ENCODE results near the gene ZNF266. TPM values are rescaled to one million over a fixed set of nuclear protein-coding genes. Genes with fewer than 3 reads are reported as not detected.

The ZNF266 gene
- polyA plus RNA-seq, 3 donors, result 5.1 to 33.3 (median 8.5) TPM

- Histone ChIP-seq H3K36me3 (replicated peaks in 1 of 2; ENCODE audit: control insufficient read depth in 1 of 2, insufficient read depth in 2 of 2, low read length in 2 of 2) (peaks cover 19% of the 10 kb centered on the region in 2 donors), H4K20me1 (ENCODE audit: insufficient read depth, low read length) (no peaks in the 10 kb centered on the region), H3K79me2 (ENCODE audit: insufficient read depth, low read length) (peaks cover 13% of the 10 kb centered on the region), H3K4me1 (ENCODE audit: control insufficient read depth in 1 of 2, insufficient read depth in 2 of 2, low read length in 2 of 2) (peaks cover 15 to 20% of the 10 kb centered on the region in 2 donors), H3K4me3 (replicated peaks in 1 of 3; ENCODE audit: low read depth in 2 of 3, low read length in 3 of 3) (peak overlapping the region in 1 of 3 experiments; percentile 93), H3K27ac (ENCODE audit: low read depth in 1 of 2, low read length in 2 of 2) (no peak overlapping the region), H3K9ac (ENCODE audit: insufficient read depth, low read length, poor library complexity, severe bottlenecking) (no peak overlapping the region), H3K9me3 (replicated peaks in 1 of 2; ENCODE audit: control insufficient read depth in 1 of 2, insufficient read depth in 1 of 2, low read length in 2 of 2) (peaks cover 18 to 23% of the 10 kb centered on the region in 2 donors), H3K27me3 (ENCODE audit: control insufficient read depth in 2 of 2, insufficient read depth in 2 of 2, low read length in 2 of 2) (no peaks in the 10 kb centered on the region), H3K4me2 (replicated peaks; ENCODE audit: extremely low read depth, low read length, poor library complexity, severe bottlenecking) (peak overlapping the region; percentile 79), H2AFZ (ENCODE audit: insufficient read depth, low read depth, low read length, poor library complexity, severe bottlenecking) (peak overlapping the region; percentile 100)
- Mint-ChIP-seq H3K27me3 (ENCODE audit: low read depth in 3 of 3) (peaks cover 0 to 2% (median 1%) of the 10 kb centered on the region in 3 donors), H3K9me3 (peaks cover 4 to 29% (median 21%) of the 10 kb centered on the region in 7 donors), H3K27ac (peak overlapping the region in 1 of 7 donors; percentile 35), H3K4me1 (peaks cover 17% of the 10 kb centered on the region), H3K36me3 (peaks cover 22 to 27% of the 10 kb centered on the region in 2 donors), H3K4me3 (no peak overlapping the region)
- WGBS (ENCODE audit: insufficient coverage), result 100% methylated on average over 3 of the region's 4 CpGs
- DNase-seq, result no peak
- TF ChIP-seq, protein P1, sequence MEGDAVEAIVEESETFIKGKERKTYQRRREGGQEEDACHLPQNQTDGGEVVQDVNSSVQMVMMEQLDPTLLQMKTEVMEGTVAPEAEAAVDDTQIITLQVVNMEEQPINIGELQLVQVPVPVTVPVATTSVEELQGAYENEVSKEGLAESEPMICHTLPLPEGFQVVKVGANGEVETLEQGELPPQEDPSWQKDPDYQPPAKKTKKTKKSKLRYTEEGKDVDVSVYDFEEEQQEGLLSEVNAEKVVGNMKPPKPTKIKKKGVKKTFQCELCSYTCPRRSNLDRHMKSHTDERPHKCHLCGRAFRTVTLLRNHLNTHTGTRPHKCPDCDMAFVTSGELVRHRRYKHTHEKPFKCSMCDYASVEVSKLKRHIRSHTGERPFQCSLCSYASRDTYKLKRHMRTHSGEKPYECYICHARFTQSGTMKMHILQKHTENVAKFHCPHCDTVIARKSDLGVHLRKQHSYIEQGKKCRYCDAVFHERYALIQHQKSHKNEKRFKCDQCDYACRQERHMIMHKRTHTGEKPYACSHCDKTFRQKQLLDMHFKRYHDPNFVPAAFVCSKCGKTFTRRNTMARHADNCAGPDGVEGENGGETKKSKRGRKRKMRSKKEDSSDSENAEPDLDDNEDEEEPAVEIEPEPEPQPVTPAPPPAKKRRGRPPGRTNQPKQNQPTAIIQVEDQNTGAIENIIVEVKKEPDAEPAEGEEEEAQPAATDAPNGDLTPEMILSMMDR (IDR thresholded peaks at IDR 0.05), result no peak
- intact Hi-C loops (cut with micrococcal nuclease), result loop anchor here (5.0 to 10.0 kb wide), 4 partner anchors 108 to 292 kb away; partner anchors contain the start of genes ZNF121 (in 1 of the 2), ZNF317 (in 1 of the 2) and ZNF559 (in 1 of the 2)
These were observed 985 bp upstream of the ZNF266 start for GRCh38 chr19:9436358-9436757.

DNA sequence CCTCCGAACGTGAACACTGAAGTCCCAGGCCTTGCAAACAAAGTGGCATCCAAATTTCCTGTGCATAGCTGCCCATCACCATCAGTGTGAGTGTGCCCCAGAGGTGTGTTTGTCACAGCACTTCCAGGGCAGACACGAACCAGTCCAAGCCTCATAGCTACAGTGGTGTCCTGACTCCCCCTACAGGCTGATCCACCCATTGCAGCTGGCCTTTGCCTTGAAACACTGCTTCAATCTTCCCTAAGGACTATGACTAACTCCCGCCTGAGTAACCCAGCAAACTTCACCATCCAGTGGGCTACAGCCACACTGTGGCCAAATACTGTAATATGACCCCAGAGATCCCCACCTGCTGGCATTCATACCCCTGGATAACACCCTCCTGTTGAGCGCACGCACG, 3.9 kb downstream of the ZNF266 start:
- Histone ChIP-seq H3K27me3 (ENCODE audit: control insufficient read depth in 2 of 2, insufficient read depth in 2 of 2, low read length in 2 of 2) (no peaks in the 10 kb centered on the region), H3K36me3 (replicated peaks in 1 of 2; ENCODE audit: control insufficient read depth in 1 of 2, insufficient read depth in 2 of 2, low read length in 2 of 2) (peaks cover 43 to 62% of the 10 kb centered on the region in 2 donors), H3K4me3 (replicated peaks in 1 of 3; ENCODE audit: low read depth in 2 of 3, low read length in 3 of 3) (no peak overlapping the region), H3K4me2 (replicated peaks; ENCODE audit: extremely low read depth, low read length, poor library complexity, severe bottlenecking) (no peak overlapping the region), H3K79me2 (ENCODE audit: insufficient read depth, low read length) (peaks cover 13% of the 10 kb centered on the region), H2AFZ (ENCODE audit: insufficient read depth, low read depth, low read length, poor library complexity, severe bottlenecking) (no peak overlapping the region), H3K9me3 (replicated peaks in 1 of 2; ENCODE audit: control insufficient read depth in 1 of 2, insufficient read depth in 1 of 2, low read length in 2 of 2) (peaks cover 7 to 18% of the 10 kb centered on the region in 2 donors), H3K27ac (ENCODE audit: low read depth in 1 of 2, low read length in 2 of 2) (no peak overlapping the region), H3K9ac (ENCODE audit: insufficient read depth, low read length, poor library complexity, severe bottlenecking) (no peak overlapping the region), H4K20me1 (ENCODE audit: insufficient read depth, low read length) (no peaks in the 10 kb centered on the region), H3K4me1 (ENCODE audit: control insufficient read depth in 1 of 2, insufficient read depth in 2 of 2, low read length in 2 of 2) (peaks cover 15 to 20% of the 10 kb centered on the region in 2 donors)
- 98% methylated on average over 7 of the region's 7 CpGs for WGBS (ENCODE audit: insufficient coverage)
- H3K4me1 Mint-ChIP-seq, result peaks cover 17% of the 10 kb centered on the region
- peaks cover 12 to 37% (median 26%) of the 10 kb centered on the region in 7 donors for H3K9me3 Mint-ChIP-seq
- TF ChIP-seq, protein P1 (IDR thresholded peaks at IDR 0.05), result peak; percentile 50
- no peak overlapping the region for H3K27ac Mint-ChIP-seq
- H3K27me3 Mint-ChIP-seq (ENCODE audit: low read depth in 3 of 3), result no peaks in the 10 kb centered on the region
- no peak overlapping the region for H3K4me3 Mint-ChIP-seq
- intact Hi-C loops (cut with micrococcal nuclease), result loop anchor here in 1 of 2 donors (5.0 to 10.0 kb wide), 3 partner anchors 104 to 287 kb away; partner anchors contain the start of gene ZNF317
- H3K36me3 Mint-ChIP-seq, result peaks cover 62 to 68% of the 10 kb centered on the region in 2 donors
- DNase-seq, result peak; percentile 16 to 41 (median 23)

All from CD14-positive monocyte (primary cell).